ENCODE measurements around the gene ADAM15. TPM values are rescaled to one million over a fixed set of nuclear protein-coding genes. Genes with fewer than 3 reads are reported as not detected.

Gene ADAM15
- total and polyA plus RNA-seq, 4 donors = 10.8 to 26.8 (median 17.5) TPM

DNA sequence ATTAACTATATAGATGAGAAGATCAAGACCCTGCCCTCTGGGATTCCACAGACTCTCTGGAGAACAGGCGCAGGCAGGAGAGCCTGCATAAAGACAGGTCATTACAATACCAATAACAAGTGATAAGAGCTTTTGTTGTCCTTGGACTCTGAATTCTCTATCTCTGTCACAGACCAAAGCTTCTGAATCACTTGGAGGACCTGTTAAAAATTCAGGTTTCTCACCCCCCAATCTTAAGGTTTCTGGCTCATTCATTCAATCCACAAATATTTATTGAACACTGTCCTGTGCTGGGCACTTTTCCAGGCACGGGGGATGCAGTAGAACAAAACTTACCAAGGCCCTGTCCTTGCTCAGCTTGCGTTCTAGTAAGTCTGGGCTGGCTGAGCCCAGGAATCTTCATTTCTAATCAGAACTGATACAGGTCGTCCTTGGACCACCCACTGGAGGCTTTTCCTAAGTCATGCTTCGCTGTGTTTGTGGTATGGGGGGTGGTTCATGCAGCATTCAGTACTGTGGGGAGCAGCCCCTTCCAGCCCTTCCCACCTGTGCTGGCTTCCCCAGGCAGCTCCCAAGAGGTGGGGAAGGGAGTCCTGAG, 13.8 kb downstream of the ADAM15 start:
- DNase-seq (ENCODE audit: low spot score) = no peak
- TF ChIP-seq HNF4A (conservative IDR thresholded peaks at IDR 0.05) (peak in 1 of 2 donors; percentile 24), YY1 (IDR thresholded peaks at IDR 0.05) (no peak)
- H3K4me1 ChIP-seq (ENCODE audit: control insufficient read depth in 4 of 4, insufficient read depth in 4 of 4, low read length in 3 of 4) = peaks cover 7 to 36% (median 30%) of the 10 kb centered on the region in 4 donors
- H3K27ac ChIP-seq (ENCODE audit: low read depth in 1 of 2, low read length in 2 of 2) = no peak overlapping the region
- H3K9me3 ChIP-seq (ENCODE audit: control insufficient read depth in 4 of 4, low read length in 3 of 4) = no peaks in the 10 kb centered on the region
- H3K4me3 ChIP-seq (ENCODE audit: low read depth in 1 of 3, low read length in 3 of 3) = no peak overlapping the region
- H3K27me3 ChIP-seq (ENCODE audit: control insufficient read depth in 4 of 4, insufficient read depth in 4 of 4, low read length in 3 of 4) = no peaks in the 10 kb centered on the region
- no peaks in the 10 kb centered on the region for H3K36me3 ChIP-seq (ENCODE audit: control insufficient read depth in 4 of 4, insufficient read depth in 3 of 4, low read depth in 1 of 4, low read length in 3 of 4)
- WGBS = 58% methylated on average over 5 of the region's 5 CpGs
- H3K9ac ChIP-seq (ENCODE audit: low read depth in 1 of 2, low read length in 2 of 2) = no peak overlapping the region

DNA sequence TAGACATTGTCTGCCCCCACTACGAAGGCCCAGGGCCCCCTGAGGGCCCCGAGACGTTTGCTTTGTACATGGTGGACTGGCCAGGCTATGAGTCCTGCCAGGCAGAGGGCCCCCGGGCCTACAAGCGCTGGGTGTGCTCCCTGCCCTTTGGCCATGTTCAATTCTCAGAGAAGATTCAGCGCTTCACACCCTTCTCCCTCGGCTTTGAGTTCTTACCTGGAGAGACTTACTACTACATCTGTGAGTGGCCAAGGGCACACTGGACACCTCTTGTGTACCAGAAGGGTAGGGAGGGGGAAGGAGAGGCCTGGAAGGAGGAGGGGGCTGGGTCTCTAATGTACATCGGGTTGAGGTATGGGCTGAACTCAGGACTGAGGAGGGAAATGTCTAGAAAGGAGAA, 15.7 kb downstream of the ADAM15 start:
- Histone ChIP-seq H3K27me3 (ENCODE audit: control insufficient read depth in 4 of 4, insufficient read depth in 4 of 4, low read length in 3 of 4) (no peaks in the 10 kb centered on the region), H3K36me3 (ENCODE audit: control insufficient read depth in 4 of 4, insufficient read depth in 3 of 4, low read depth in 1 of 4, low read length in 3 of 4) (peaks cover 0 to 2% (median 0%) of the 10 kb centered on the region in 4 donors), H3K4me1 (ENCODE audit: control insufficient read depth in 4 of 4, insufficient read depth in 4 of 4, low read length in 3 of 4) (peaks cover 11 to 42% (median 33%) of the 10 kb centered on the region in 4 donors), H3K27ac (ENCODE audit: low read depth in 1 of 2, low read length in 2 of 2) (no peak overlapping the region), H3K9me3 (ENCODE audit: control insufficient read depth in 4 of 4, low read length in 3 of 4) (no peaks in the 10 kb centered on the region), H3K9ac (ENCODE audit: low read depth in 1 of 2, low read length in 2 of 2) (no peak overlapping the region), H3K4me3 (ENCODE audit: low read depth in 1 of 3, low read length in 3 of 3) (no peak overlapping the region)
- WGBS = 94% methylated on average over 8 of the region's 8 CpGs
- no peak for TF ChIP-seq FOXA1 (IDR thresholded peaks at IDR 0.05)
- TF ChIP-seq RAD21 (IDR thresholded peaks at IDR 0.05) = no peak
- TF ChIP-seq YY1 (IDR thresholded peaks at IDR 0.05) = no peak
- TF ChIP-seq FOXA2 (IDR thresholded peaks at IDR 0.05) = no peak
- TF ChIP-seq, protein P1, sequence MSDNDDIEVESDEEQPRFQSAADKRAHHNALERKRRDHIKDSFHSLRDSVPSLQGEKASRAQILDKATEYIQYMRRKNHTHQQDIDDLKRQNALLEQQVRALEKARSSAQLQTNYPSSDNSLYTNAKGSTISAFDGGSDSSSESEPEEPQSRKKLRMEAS (IDR thresholded peaks at IDR 0.05) = no peak
- no peak for TF ChIP-seq JUND (IDR thresholded peaks at IDR 0.05)
- TF ChIP-seq HNF4A (conservative IDR thresholded peaks at IDR 0.05) = no peak
- TF ChIP-seq, protein P2, sequence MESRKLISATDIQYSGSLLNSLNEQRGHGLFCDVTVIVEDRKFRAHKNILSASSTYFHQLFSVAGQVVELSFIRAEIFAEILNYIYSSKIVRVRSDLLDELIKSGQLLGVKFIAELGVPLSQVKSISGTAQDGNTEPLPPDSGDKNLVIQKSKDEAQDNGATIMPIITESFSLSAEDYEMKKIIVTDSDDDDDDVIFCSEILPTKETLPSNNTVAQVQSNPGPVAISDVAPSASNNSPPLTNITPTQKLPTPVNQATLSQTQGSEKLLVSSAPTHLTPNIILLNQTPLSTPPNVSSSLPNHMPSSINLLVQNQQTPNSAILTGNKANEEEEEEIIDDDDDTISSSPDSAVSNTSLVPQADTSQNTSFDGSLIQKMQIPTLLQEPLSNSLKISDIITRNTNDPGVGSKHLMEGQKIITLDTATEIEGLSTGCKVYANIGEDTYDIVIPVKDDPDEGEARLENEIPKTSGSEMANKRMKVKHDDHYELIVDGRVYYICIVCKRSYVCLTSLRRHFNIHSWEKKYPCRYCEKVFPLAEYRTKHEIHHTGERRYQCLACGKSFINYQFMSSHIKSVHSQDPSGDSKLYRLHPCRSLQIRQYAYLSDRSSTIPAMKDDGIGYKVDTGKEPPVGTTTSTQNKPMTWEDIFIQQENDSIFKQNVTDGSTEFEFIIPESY (IDR thresholded peaks at IDR 0.05) = no peak
- TF ChIP-seq SP1 (IDR thresholded peaks at IDR 0.05) = no peak
- no peak for TF ChIP-seq EGR1 (IDR thresholded peaks at IDR 0.05; ENCODE audit: low read depth in 2 of 2)
- TF ChIP-seq, protein P3, sequence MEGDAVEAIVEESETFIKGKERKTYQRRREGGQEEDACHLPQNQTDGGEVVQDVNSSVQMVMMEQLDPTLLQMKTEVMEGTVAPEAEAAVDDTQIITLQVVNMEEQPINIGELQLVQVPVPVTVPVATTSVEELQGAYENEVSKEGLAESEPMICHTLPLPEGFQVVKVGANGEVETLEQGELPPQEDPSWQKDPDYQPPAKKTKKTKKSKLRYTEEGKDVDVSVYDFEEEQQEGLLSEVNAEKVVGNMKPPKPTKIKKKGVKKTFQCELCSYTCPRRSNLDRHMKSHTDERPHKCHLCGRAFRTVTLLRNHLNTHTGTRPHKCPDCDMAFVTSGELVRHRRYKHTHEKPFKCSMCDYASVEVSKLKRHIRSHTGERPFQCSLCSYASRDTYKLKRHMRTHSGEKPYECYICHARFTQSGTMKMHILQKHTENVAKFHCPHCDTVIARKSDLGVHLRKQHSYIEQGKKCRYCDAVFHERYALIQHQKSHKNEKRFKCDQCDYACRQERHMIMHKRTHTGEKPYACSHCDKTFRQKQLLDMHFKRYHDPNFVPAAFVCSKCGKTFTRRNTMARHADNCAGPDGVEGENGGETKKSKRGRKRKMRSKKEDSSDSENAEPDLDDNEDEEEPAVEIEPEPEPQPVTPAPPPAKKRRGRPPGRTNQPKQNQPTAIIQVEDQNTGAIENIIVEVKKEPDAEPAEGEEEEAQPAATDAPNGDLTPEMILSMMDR (IDR thresholded peaks at IDR 0.05; ENCODE audit: low read depth, low read length, missing input control) = no peak
- no peak for DNase-seq (ENCODE audit: low spot score)

DNA sequence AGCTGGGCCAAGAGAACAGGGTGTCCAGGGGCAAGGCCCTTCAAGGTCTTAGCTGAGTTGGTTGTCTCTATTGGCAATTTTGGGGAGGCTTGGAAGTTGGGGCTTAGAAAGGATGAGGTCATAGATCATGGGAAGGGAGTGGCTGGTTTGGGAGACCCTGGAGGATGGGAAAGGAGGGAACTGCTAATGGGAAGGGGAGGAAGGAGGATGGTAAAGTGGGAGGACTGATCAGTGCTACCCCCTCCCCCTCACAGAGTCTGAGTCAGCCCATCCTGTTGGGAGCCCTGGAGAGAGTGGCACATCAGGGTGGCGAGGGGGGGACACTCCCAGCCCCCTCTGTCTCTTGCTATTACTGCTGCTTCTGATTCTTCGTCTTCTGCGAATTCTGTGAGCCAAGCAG, 17.5 kb downstream of the ADAM15 start:
- Histone ChIP-seq H3K9me3 (ENCODE audit: control insufficient read depth in 4 of 4, low read length in 3 of 4) (no peaks in the 10 kb centered on the region), H3K27me3 (ENCODE audit: control insufficient read depth in 4 of 4, insufficient read depth in 4 of 4, low read length in 3 of 4) (no peaks in the 10 kb centered on the region), H3K9ac (ENCODE audit: low read depth in 1 of 2, low read length in 2 of 2) (no peak overlapping the region), H3K36me3 (ENCODE audit: control insufficient read depth in 4 of 4, insufficient read depth in 3 of 4, low read depth in 1 of 4, low read length in 3 of 4) (peaks cover 0 to 2% (median 0%) of the 10 kb centered on the region in 4 donors), H3K27ac (ENCODE audit: low read depth in 1 of 2, low read length in 2 of 2) (no peak overlapping the region), H3K4me1 (ENCODE audit: control insufficient read depth in 4 of 4, insufficient read depth in 4 of 4, low read length in 3 of 4) (peaks cover 11 to 24% (median 18%) of the 10 kb centered on the region in 4 donors), H3K4me3 (ENCODE audit: low read depth in 1 of 3, low read length in 3 of 3) (no peak overlapping the region)
- TF ChIP-seq FOXA2 (IDR thresholded peaks at IDR 0.05) (no peak), NR2F2 (IDR thresholded peaks at IDR 0.05) (no peak), GABPA (IDR thresholded peaks at IDR 0.05 in 1 of 2, conservative IDR thresholded peaks at IDR 0.05 in 1 of 2) (no peak), FOXA1 (IDR thresholded peaks at IDR 0.05) (no peak), YY1 (IDR thresholded peaks at IDR 0.05) (no peak)
- TF ChIP-seq, protein P3 (IDR thresholded peaks at IDR 0.05; ENCODE audit: low read depth, low read length, missing input control) = no peak
- 98% methylated on average over 3 of the region's 3 CpGs for WGBS
- DNase-seq (ENCODE audit: low spot score) = no peak
